Measurements from ENCODE around the gene BDNF.

- TF ChIP-seq, protein P1, sequence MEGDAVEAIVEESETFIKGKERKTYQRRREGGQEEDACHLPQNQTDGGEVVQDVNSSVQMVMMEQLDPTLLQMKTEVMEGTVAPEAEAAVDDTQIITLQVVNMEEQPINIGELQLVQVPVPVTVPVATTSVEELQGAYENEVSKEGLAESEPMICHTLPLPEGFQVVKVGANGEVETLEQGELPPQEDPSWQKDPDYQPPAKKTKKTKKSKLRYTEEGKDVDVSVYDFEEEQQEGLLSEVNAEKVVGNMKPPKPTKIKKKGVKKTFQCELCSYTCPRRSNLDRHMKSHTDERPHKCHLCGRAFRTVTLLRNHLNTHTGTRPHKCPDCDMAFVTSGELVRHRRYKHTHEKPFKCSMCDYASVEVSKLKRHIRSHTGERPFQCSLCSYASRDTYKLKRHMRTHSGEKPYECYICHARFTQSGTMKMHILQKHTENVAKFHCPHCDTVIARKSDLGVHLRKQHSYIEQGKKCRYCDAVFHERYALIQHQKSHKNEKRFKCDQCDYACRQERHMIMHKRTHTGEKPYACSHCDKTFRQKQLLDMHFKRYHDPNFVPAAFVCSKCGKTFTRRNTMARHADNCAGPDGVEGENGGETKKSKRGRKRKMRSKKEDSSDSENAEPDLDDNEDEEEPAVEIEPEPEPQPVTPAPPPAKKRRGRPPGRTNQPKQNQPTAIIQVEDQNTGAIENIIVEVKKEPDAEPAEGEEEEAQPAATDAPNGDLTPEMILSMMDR (conservative IDR thresholded peaks at IDR 0.05): no peak
- no peak for TF ChIP-seq ZFX (IDR thresholded peaks at IDR 0.05)
Observed at GRCh38 chr11:27679136-27680015, 20.9 kb downstream of the BDNF start.

Measured in C4-2B (cell line).